Fibroblast of skin of abdomen (primary cell): ENCODE results near the gene RTN4RL2.

Experiments
- DNase-seq: peaks from one replicate; pipeline ENCODE4 v3.0.0-alpha.2; 2013

The RTN4RL2 gene

GRCh38 chr11:57500926-57501325, 40.6 kb downstream of the RTN4RL2 start:
- no peak for DNase-seq

GRCh38 chr11:57501953-57502352, 41.6 kb downstream of the RTN4RL2 start:
- DNase-seq: no peak

GRCh38 chr11:57502376-57502775, 42.0 kb downstream of the RTN4RL2 start:
- no peak for DNase-seq

GRCh38 chr11:57502870-57503269, 42.5 kb downstream of the RTN4RL2 start:
- no peak for DNase-seq

GRCh38 chr11:57504511-57504910, 44.2 kb downstream of the RTN4RL2 start:
- DNase-seq: no peak

GRCh38 chr11:57506522-57506921, 46.2 kb downstream of the RTN4RL2 start:
- DNase-seq: no peak

GRCh38 chr11:57508341-57509170, 48.2 kb downstream of the RTN4RL2 start:
- no peak for DNase-seq

GRCh38 chr11:57511741-57512430, 51.6 kb downstream of the RTN4RL2 start:
- no peak for DNase-seq

- DNase-seq: no peak
These were observed 52.5 kb downstream of the RTN4RL2 start for GRCh38 chr11:57512646-57513451.

GRCh38 chr11:57513452-57513795, 53.1 kb downstream of the RTN4RL2 start:
- DNase-seq: no peak

GRCh38 chr11:57513911-57514537, 53.7 kb downstream of the RTN4RL2 start:
- no peak for DNase-seq

GRCh38 chr11:57514538-57515331, 54.4 kb downstream of the RTN4RL2 start:
- peak; percentile 23 for DNase-seq

- peak; percentile 59 for DNase-seq
These were observed 55.2 kb downstream of the RTN4RL2 start, which contains the start of gene SLC43A1 for GRCh38 chr11:57515332-57516060. Gene SLC43A1 (minus strand): TSS chr11:57515702. CDS start chr11:57514111, 1,591 bp downstream.

- no peak for DNase-seq
These were observed 55.7 kb downstream of the RTN4RL2 start for GRCh38 chr11:57516061-57516443.

- DNase-seq: no peak
These were observed 60.8 kb downstream of the RTN4RL2 start for GRCh38 chr11:57521116-57521515.

- no peak for DNase-seq
These were observed 63.1 kb downstream of the RTN4RL2 start for GRCh38 chr11:57523419-57523818.
